CD8-positive, alpha-beta memory T cell (primary cell): ENCODE measurements around the gene USPL1. TPM values are rescaled to one million over a fixed set of nuclear protein-coding genes. Genes with fewer than 3 reads are reported as not detected.

Experiments
- CTCF ChIA-PET: fragments of 350-600 bp; sonication (Branson Sonifier 250); formaldehyde crosslinking; loops from one replicate; lab custom pipeline; 2021; ENCODE audit warnings: antibody characterized with exemption; lab: Charles Lee
- POLR2A ChIA-PET: fragments of 350-600 bp; sonication (Branson Sonifier 250); formaldehyde crosslinking; loops from one replicate; lab custom pipeline; 2021; ENCODE audit warnings: antibody characterized with exemption; lab: Charles Lee
- DNase-seq, 5 donors: peaks; one replicate each; pipeline versions ENCODE4 v3.0.0 to v3.0.0-alpha.2; 2020 to 2022; ENCODE audit warnings: mixed read lengths in 1 of 5
- H3K27ac ChIP-seq: one replicate; pipeline ENCODE4 v1.7.0; 2013; ENCODE audit warnings: low read depth, mild to moderate bottlenecking, low read length, moderate library complexity
- H3K27me3 ChIP-seq: 2 replicates; pipeline ENCODE4 v1.7.0; 2013; ENCODE audit warnings: low read length, mild to moderate bottlenecking; ENCODE audit not compliant: insufficient read depth, poor library complexity, severe bottlenecking
- H3K36me3 ChIP-seq: 2 replicates; pipeline ENCODE4 v1.7.0; 2013; ENCODE audit warnings: mild to moderate bottlenecking, low read length, moderate library complexity; ENCODE audit not compliant: insufficient read depth
- H3K4me1 ChIP-seq: 2 replicates; pipeline ENCODE4 v1.7.0; 2013; ENCODE audit warnings: mild to moderate bottlenecking, low read length, moderate library complexity; ENCODE audit not compliant: insufficient read depth
- H3K4me3 ChIP-seq: 2 replicates; pipeline ENCODE4 v1.7.0; 2013; ENCODE audit warnings: mild to moderate bottlenecking, low read length
- H3K9me3 ChIP-seq: 2 replicates; pipeline ENCODE4 v1.7.0; 2013; ENCODE audit warnings: mild to moderate bottlenecking, low read length
- H3K27ac Mint-ChIP-seq, 8 donors: one replicate each; pipeline ENCODE4 v1.8.0; 2020 to 2021; ENCODE audit warnings: mixed read lengths in 8 of 8, mild to moderate bottlenecking in 6 of 8, inconsistent platforms in 3 of 8, moderate library complexity in 3 of 8
- H3K27me3 Mint-ChIP-seq, 2 donors: one replicate each; pipeline ENCODE4 v1.8.0; 2020 to 2021; ENCODE audit warnings: mixed read lengths in 2 of 2, mild to moderate bottlenecking in 1 of 2, moderate library complexity in 1 of 2
- H3K36me3 Mint-ChIP-seq, 3 donors: one replicate each; pipeline ENCODE4 v1.8.0; 2020 to 2021; ENCODE audit warnings: mixed read lengths in 3 of 3, inconsistent platforms in 1 of 3, mild to moderate bottlenecking in 1 of 3
- H3K4me1 Mint-ChIP-seq, 3 donors: one replicate each; pipeline ENCODE4 v1.8.0; 2020 to 2021; ENCODE audit warnings: mixed read lengths in 3 of 3, inconsistent platforms in 1 of 3, mild to moderate bottlenecking in 1 of 3
- H3K4me3 Mint-ChIP-seq, 7 donors: one replicate each; pipeline ENCODE4 v1.8.0; 2020 to 2021; ENCODE audit warnings: mixed read lengths in 7 of 7, mild to moderate bottlenecking in 6 of 7, moderate library complexity in 4 of 7, inconsistent platforms in 2 of 7
- H3K9me3 Mint-ChIP-seq, 5 donors: one replicate each; pipeline ENCODE4 v1.8.0; 2020 to 2022; ENCODE audit warnings: mixed read lengths in 5 of 5, mild to moderate bottlenecking in 3 of 5, moderate library complexity in 2 of 5, inconsistent platforms in 1 of 5
- polyA plus RNA-seq: library from polyadenylated mRNA; unstranded; fragments of 300-500 nt; fragmentation: Illumina TruSeq; gene quantifications from one replicate; pipeline ENCODE4 v1.2.3, GENCODE V29; 2021
- total RNA-seq, 2 experiments: library from RNA; stranded (reverse); gene quantifications; one replicate each; pipeline ENCODE4 v1.2.3, GENCODE V29; 2021

The USPL1 gene
- total and polyA plus RNA-seq, 3 experiments from 2014 or later, result 15.4 to 16.8 (median 15.6) TPM

DNA sequence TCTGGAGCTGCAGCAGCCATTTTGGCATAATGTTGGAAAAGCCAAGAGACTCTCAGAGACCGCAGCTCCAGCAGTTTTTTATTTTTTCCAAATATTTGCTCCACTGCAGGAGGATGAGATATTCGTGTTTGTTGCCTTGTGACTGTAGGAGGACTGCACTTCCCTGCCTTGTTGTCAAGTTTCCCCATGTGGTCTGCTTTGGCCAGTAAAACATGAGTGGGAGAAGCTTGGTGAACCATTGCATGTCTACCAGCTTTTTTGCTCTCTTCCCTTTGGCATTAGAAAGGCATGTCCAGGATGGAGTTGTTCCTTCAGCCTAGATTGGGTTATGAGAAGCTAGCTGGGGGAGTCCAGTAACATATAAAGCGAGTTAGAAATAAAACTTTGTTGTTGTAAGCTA lies 69.9 kb downstream of the USPL1 start:
- H3K4me3 ChIP-seq, result no peak overlapping the region
- no peak for DNase-seq
- Mint-ChIP-seq H3K4me3 (no peak overlapping the region), H3K36me3 (peaks cover 0 to 5% (median 0%) of the 10 kb centered on the region in 3 donors), H3K4me1 (peaks cover 9 to 13% (median 9%) of the 10 kb centered on the region in 3 donors), H3K27me3 (peaks cover 0 to 3% of the 10 kb centered on the region in 2 donors), H3K9me3 (no peaks in the 10 kb centered on the region), H3K27ac (no peak overlapping the region)
- H3K36me3 ChIP-seq, result no peaks in the 10 kb centered on the region
- POLR2A ChIA-PET, result no interaction called here
- no peaks in the 10 kb centered on the region for H3K4me1 ChIP-seq
- H3K27me3 ChIP-seq, result no peaks in the 10 kb centered on the region
- H3K27ac ChIP-seq, result no peak overlapping the region
- no peaks in the 10 kb centered on the region for H3K9me3 ChIP-seq
- CTCF ChIA-PET, result no interaction called here

DNA sequence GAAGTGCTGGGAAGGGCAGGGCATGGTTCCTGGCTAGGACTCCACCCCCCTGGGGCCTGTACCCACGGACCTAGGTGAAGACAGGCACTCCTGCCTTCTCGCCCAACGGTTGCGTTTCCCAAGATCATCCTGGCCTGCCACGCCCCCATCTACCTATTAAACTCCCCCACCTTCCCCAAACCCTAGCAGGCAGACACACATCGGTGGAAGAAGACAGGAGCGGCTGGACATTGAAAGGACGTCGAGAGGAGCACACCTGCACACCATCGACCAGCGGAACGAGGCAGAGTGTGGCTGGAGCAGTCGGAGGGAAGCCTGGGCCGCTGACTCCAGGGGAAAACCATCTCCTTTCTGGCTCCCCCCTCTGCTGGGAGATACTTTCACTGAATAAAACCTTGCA lies 72.0 kb downstream of the USPL1 start:
- POLR2A ChIA-PET, result no interaction called here
- H3K27ac Mint-ChIP-seq, result peak overlapping the region in 6 of 8 donors; percentile 26 to 86 (median 56)
- CTCF ChIA-PET, result interaction anchor here (1.8 kb wide), 1 partner anchor 17 kb away, joined by 4 read pairs; no protein-coding TSS in a partner anchor

DNA sequence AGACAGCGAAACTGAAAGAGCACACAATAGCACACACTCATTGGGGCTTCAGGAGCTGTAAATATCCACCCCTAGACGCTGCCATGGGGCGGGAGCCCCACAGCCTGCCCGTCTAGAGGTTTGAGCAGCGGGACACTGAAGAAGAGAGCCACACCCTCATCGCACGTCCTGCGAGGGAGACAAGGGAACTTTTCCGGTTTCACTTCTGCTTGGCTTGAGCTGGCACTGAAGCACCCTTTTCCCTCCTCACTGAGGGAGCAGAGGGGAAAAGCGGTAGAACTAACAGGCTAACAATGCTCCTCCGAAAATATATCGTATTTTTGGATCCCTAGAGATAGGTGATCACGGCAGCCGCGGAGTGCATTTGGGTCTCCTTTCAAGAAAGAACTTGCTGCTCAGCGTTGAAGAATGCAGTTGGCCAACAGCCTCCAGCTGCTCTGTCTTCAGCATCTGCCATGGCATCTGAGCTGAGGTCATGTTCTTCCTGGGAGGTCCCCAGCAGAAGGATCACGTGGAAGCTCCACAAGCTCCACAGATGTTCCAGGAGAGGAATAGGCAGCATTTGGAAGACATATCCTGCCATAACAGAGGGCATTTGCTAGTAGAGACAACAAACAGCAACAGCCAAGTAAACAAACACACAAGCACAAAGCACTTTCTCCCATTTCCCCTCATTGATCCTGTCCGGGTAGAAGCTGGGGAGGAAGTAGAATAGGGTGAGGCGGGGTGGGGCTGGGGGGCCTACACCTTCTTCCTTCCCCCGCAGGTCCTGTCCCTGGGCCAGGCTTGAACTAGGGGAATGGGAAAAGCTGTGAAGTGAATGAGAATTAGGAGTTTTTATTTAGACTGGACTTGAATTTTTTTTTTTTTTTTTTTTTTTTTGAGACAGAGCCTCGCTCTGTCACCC lies 72.8 kb downstream of the USPL1 start:
- Mint-ChIP-seq H3K4me3 (peak overlapping the region; percentile 76 to 92 (median 79)), H3K27ac (peak overlapping the region in 7 of 8 donors; percentile 52 to 84 (median 67)), H3K4me1 (peaks cover 11 to 16% (median 12%) of the 10 kb centered on the region in 3 donors), H3K36me3 (peaks cover 0 to 5% (median 0%) of the 10 kb centered on the region in 3 donors), H3K27me3 (peaks cover 4 to 12% of the 10 kb centered on the region in 2 donors), H3K9me3 (no peaks in the 10 kb centered on the region)
- H3K4me1 ChIP-seq, result no peaks in the 10 kb centered on the region
- H3K27me3 ChIP-seq, result no peaks in the 10 kb centered on the region
- peak overlapping the region; percentile 11 for H3K4me3 ChIP-seq
- no peaks in the 10 kb centered on the region for H3K9me3 ChIP-seq
- no peaks in the 10 kb centered on the region for H3K36me3 ChIP-seq
- H3K27ac ChIP-seq, result no peak overlapping the region
- POLR2A ChIA-PET, result interaction anchor here (0.6 kb wide), 1 partner anchor 9 kb away, joined by 3 read pairs; no protein-coding TSS in a partner anchor
- CTCF ChIA-PET, result interaction anchor here (1.3 to 1.8 kb wide), 2 partner anchors 17 to 50 kb away, joined by 3 to 4 read pairs; no protein-coding TSS in a partner anchor
- peak in 1 of 5 donors; percentile 21 for DNase-seq

More for the DNA sequence above, 72.0 kb downstream of the USPL1 start:
- H3K36me3 ChIP-seq, result no peaks in the 10 kb centered on the region
- DNase-seq, result no peak
- Mint-ChIP-seq H3K9me3 (no peaks in the 10 kb centered on the region), H3K36me3 (peaks cover 0 to 5% (median 0%) of the 10 kb centered on the region in 3 donors), H3K4me3 (peak overlapping the region in 6 of 7 donors; percentile 9 to 92 (median 58)), H3K27me3 (peaks cover 3 to 11% of the 10 kb centered on the region in 2 donors), H3K4me1 (peaks cover 9 to 13% (median 9%) of the 10 kb centered on the region in 3 donors)
- no peaks in the 10 kb centered on the region for H3K4me1 ChIP-seq
- no peak overlapping the region for H3K27ac ChIP-seq
- H3K9me3 ChIP-seq, result no peaks in the 10 kb centered on the region
- H3K27me3 ChIP-seq, result no peaks in the 10 kb centered on the region
- no peak overlapping the region for H3K4me3 ChIP-seq

DNA sequence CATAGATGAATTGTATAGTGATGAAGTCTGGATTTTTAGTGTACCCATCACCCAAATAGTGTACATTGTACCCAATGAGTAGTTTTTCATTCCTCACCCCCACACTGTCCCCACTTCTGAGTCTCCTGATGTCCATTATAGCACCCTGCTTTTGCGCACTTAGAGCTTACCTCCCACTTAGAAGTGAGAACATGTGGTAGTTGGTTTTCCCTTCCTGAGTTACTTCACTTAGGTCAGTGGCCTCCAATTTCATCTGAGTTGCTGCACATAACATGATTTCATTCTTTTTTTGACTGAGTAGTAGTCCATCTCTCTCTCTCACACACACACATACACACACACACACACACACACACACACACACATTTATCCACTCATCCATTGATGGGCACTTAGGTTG lies 74.4 kb downstream of the USPL1 start:
- no peak overlapping the region for H3K4me3 ChIP-seq
- no peaks in the 10 kb centered on the region for H3K36me3 ChIP-seq
- Mint-ChIP-seq H3K9me3 (no peaks in the 10 kb centered on the region), H3K36me3 (peaks cover 0 to 5% (median 0%) of the 10 kb centered on the region in 3 donors), H3K27me3 (peaks cover 10 to 20% of the 10 kb centered on the region in 2 donors), H3K4me3 (no peak overlapping the region), H3K4me1 (peaks cover 26 to 31% (median 28%) of the 10 kb centered on the region in 3 donors), H3K27ac (no peak overlapping the region)
- ChIA-PET POLR2A (no interaction called here), CTCF (no interaction called here)
- H3K27ac ChIP-seq, result no peak overlapping the region
- no peaks in the 10 kb centered on the region for H3K9me3 ChIP-seq
- no peaks in the 10 kb centered on the region for H3K27me3 ChIP-seq
- H3K4me1 ChIP-seq, result peaks cover 10% of the 10 kb centered on the region
- no peak for DNase-seq

DNA sequence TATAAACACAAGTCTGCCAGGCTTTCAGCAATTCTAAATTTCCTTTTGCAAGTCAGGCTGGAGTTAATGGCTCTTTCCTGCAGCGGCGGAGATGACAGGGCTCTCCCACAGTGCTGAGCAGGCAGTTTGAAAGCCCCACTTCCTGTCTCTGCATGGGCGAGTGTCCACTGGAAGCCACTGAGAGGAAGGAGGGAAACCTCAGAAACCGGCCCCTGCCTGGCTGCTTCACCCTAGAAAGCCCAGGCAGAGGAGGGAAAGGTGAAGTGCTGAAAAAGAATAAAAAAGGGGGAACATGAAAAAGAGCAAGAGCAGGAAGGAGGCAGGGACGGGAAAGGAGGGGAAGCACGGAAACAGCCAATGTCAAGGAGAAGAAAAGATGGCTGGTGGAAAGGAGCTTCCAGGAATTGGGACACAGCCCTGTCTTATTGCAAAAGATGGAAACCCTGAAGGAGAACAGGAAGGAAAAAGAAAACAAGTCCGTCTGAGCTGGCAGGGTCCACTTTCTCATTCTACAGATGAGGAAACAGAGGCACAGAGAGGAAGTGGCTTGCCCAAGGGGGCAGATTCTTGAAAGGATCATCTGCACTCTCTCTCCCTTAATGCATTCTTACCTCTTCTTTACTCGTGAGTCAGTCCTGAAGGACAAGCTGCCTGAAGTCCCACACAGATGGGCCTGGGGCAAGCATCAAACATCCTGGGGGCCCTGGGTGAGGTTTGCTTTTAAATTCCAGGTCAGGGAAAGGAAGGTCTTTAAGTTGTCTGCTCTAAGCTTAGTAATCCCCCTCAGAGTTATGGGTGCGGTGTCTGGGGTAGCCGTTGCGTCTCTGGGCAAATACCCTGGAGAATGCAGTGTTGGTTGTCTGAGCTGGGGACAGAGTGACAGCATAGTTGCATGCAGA lies 78.8 kb downstream of the USPL1 start:
- H3K27me3 Mint-ChIP-seq, result peaks cover 12 to 22% of the 10 kb centered on the region in 2 donors
- Histone ChIP-seq H3K36me3 (no peaks in the 10 kb centered on the region), H3K27me3 (no peaks in the 10 kb centered on the region), H3K27ac (no peak overlapping the region), H3K9me3 (no peaks in the 10 kb centered on the region), H3K4me3 (no peak overlapping the region), H3K4me1 (peaks cover 10% of the 10 kb centered on the region)
- H3K27ac Mint-ChIP-seq, result peak overlapping the region in 4 of 8 donors; percentile 22 to 59 (median 42)
- CTCF ChIA-PET, result interaction anchor here (0.6 kb wide), 1 partner anchor 1062 kb away, joined by 3 read pairs; no protein-coding TSS in a partner anchor
- POLR2A ChIA-PET, result no interaction called here
- no peak for DNase-seq
- peaks cover 0 to 2% (median 0%) of the 10 kb centered on the region in 3 donors for H3K36me3 Mint-ChIP-seq
- H3K9me3 Mint-ChIP-seq, result no peaks in the 10 kb centered on the region
- peak overlapping the region in 3 of 7 donors; percentile 30 to 57 (median 38) for H3K4me3 Mint-ChIP-seq
- H3K4me1 Mint-ChIP-seq, result peaks cover 20 to 21% (median 21%) of the 10 kb centered on the region in 3 donors

DNA sequence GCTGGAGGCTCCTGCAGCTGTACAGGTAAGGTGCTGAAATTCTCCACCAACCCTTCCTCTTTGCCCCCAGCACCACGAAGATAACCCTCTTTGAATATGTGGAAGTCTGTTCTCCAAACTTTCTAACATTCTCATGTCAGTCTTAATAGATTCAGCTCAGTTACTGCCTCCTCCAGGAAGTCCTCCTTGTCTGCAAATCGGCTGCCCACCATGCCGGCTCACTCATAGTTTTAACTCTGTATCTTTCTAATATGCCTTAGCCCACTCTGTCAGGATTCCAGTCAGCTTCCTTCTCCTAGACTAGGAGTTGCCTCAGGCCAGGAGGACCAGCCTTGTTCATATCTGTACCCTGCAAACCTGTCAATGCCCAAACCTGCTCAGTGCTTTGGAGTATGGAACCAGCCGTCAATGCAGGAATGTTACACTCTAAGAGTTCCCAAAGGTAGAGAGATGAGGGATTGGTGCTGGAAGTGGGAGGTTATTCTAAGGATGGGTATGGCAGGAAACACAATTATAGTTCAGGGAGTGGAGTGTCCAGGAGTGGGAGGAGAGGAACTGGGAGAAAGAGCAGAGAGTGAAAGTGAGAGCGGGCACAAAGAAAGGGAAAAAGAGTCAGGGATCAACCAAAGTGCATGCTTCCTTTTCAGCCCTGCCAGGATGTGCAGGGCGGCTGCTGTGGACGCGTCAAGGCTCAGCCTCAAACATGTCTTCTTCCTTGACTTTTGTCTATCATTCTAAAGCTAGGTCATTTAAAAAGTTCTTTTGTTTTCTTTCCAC lies 79.6 kb downstream of the USPL1 start:
- no peaks in the 10 kb centered on the region for H3K9me3 Mint-ChIP-seq
- no peaks in the 10 kb centered on the region for H3K27me3 ChIP-seq
- peak overlapping the region in 1 of 7 donors; percentile 57 for H3K4me3 Mint-ChIP-seq
- no peak overlapping the region for H3K4me3 ChIP-seq
- no peaks in the 10 kb centered on the region for H3K9me3 ChIP-seq
- CTCF ChIA-PET, result no interaction called here
- peaks cover 12 to 22% of the 10 kb centered on the region in 2 donors for H3K27me3 Mint-ChIP-seq
- peak overlapping the region in 2 of 8 donors; percentile 22 to 28 for H3K27ac Mint-ChIP-seq
- POLR2A ChIA-PET, result no interaction called here
- no peaks in the 10 kb centered on the region for H3K36me3 ChIP-seq
- no peak for DNase-seq
- H3K27ac ChIP-seq, result no peak overlapping the region
- peaks cover 10% of the 10 kb centered on the region for H3K4me1 ChIP-seq
- H3K36me3 Mint-ChIP-seq, result peaks cover 0 to 2% (median 0%) of the 10 kb centered on the region in 3 donors
- peaks cover 20 to 21% (median 21%) of the 10 kb centered on the region in 3 donors for H3K4me1 Mint-ChIP-seq

DNA sequence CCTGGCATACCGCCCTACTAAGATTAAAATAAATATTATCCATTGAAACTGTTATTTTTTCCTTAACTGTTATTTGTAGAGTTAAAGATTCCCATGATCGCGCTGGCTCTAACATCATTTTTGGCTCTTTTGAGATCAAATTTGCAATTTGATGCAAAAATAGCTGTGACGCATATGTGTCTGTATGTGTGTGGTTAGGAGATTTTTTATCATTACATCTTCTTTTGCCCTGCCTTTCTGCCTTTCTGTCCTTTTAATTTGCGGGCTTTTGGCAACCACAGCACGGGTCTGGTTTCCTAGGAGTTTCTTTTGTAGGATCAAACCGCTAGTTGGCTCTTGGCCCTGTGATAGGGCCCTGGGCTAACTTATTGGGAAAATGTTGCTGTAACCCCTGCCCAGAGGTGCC lies 80.3 kb downstream of the USPL1 start:
- CTCF ChIA-PET, result no interaction called here
- Histone ChIP-seq H3K27ac (no peak overlapping the region), H3K36me3 (no peaks in the 10 kb centered on the region), H3K9me3 (no peaks in the 10 kb centered on the region), H3K4me1 (peaks cover 10% of the 10 kb centered on the region), H3K27me3 (no peaks in the 10 kb centered on the region), H3K4me3 (no peak overlapping the region)
- DNase-seq, result no peak
- POLR2A ChIA-PET, result no interaction called here
- no peak overlapping the region for H3K27ac Mint-ChIP-seq
- peaks cover 0 to 2% (median 0%) of the 10 kb centered on the region in 3 donors for H3K36me3 Mint-ChIP-seq
- peaks cover 12 to 22% of the 10 kb centered on the region in 2 donors for H3K27me3 Mint-ChIP-seq
- H3K4me1 Mint-ChIP-seq, result peaks cover 21 to 22% (median 21%) of the 10 kb centered on the region in 3 donors
- H3K9me3 Mint-ChIP-seq, result no peaks in the 10 kb centered on the region
- no peak overlapping the region for H3K4me3 Mint-ChIP-seq
